Activated B cell treated with CpG ODN at 0.5 μM for 24 hours (primary cell): ENCODE measurements around the gene ZNF492. TPM values are rescaled to one million over a fixed set of nuclear protein-coding genes. Genes with fewer than 3 reads are reported as not detected.
"Not testable (repeated sequence)": the region's sequence is repeated elsewhere in the genome, so short reads cannot be mapped to it uniquely, and the experiment has no call there.

Experiments
- ATAC-seq: fragments of 200-7000 bp; cut with Tn5 transposase; one replicate; pipeline ENCODE4 v1.10.0; 2021; ENCODE audit warnings: low read depth, mild to moderate bottlenecking, moderate library complexity
- CTCF ChIA-PET: fragments of 350-600 bp; sonication (Branson Sonifier 250); formaldehyde crosslinking; loops from one replicate; lab custom pipeline; 2021; ENCODE audit warnings: antibody characterized with exemption; lab: Charles Lee
- POLR2A ChIA-PET: fragments of 350-600 bp; sonication (Branson Sonifier 250); formaldehyde crosslinking; loops from one replicate; lab custom pipeline; 2021; ENCODE audit warnings: antibody characterized with exemption; lab: Charles Lee
- DNase-seq: peaks from one replicate; pipeline ENCODE4 v3.0.0; 2022
- H3K27ac Mint-ChIP-seq: one replicate; pipeline ENCODE4 v1.8.0; 2020; ENCODE audit warnings: mixed read lengths
- H3K27me3 Mint-ChIP-seq: one replicate; pipeline ENCODE4 v1.8.0; 2021; ENCODE audit warnings: mixed read lengths
- H3K36me3 Mint-ChIP-seq: one replicate; pipeline ENCODE4 v1.8.0; 2021; ENCODE audit warnings: low read depth, mixed read lengths
- H3K4me1 Mint-ChIP-seq: one replicate; pipeline ENCODE4 v1.8.0; 2021; ENCODE audit warnings: mixed read lengths
- H3K4me3 Mint-ChIP-seq: one replicate; pipeline ENCODE4 v1.8.0; 2020; ENCODE audit warnings: mild to moderate bottlenecking, mixed read lengths
- H3K9me3 Mint-ChIP-seq: one replicate; pipeline ENCODE4 v1.8.0; 2020; ENCODE audit warnings: mixed read lengths
- CTCF ChIP-seq: fragments of 200-600 bp; IDR thresholded peaks from one replicate; pipeline ENCODE4 v1.8.0; 2022; ENCODE audit warnings: antibody characterized with exemption, mild to moderate bottlenecking
- intact Hi-C: fragments of 100-400 bp; cut with micrococcal nuclease; formaldehyde crosslinking; loops from one replicate; pipeline ENCODE4 v1.15.1; 2024
- total RNA-seq: library from RNA; stranded (reverse); gene quantifications from 2 replicates; pipeline ENCODE4 v1.2.3, GENCODE V29; 2022

ZNF492 gene
- total RNA-seq, 1 donor from 2014 or later, result 1.2 TPM

GRCh38 chr19:22610121-22610520 lies 24.0 kb upstream of the ZNF492 start:
- H3K27me3 Mint-ChIP-seq, result no peaks in the 10 kb centered on the region
- TF ChIP-seq CTCF, result no peak
- H3K4me3 Mint-ChIP-seq, result no peak overlapping the region
- POLR2A ChIA-PET, result no interaction called here
- H3K27ac Mint-ChIP-seq, result no peak overlapping the region
- no peaks in the 10 kb centered on the region for H3K4me1 Mint-ChIP-seq
- ATAC-seq (no peak), DNase-seq (no peak)
- H3K36me3 Mint-ChIP-seq, result no peaks in the 10 kb centered on the region
- H3K9me3 Mint-ChIP-seq, result peaks cover 9% of the 10 kb centered on the region
- intact Hi-C loops, result no loop called here
- CTCF ChIA-PET, result no interaction called here

- TF ChIP-seq CTCF, result no peak
- H3K36me3 Mint-ChIP-seq, result no peaks in the 10 kb centered on the region
- no peaks in the 10 kb centered on the region for H3K4me1 Mint-ChIP-seq
- ChIA-PET POLR2A (no interaction called here), CTCF (no interaction called here)
- no peak overlapping the region for H3K27ac Mint-ChIP-seq
- H3K27me3 Mint-ChIP-seq, result no peaks in the 10 kb centered on the region
- H3K4me3 Mint-ChIP-seq, result no peak overlapping the region
- H3K9me3 Mint-ChIP-seq, result peaks cover 9% of the 10 kb centered on the region
- ATAC-seq, result no peak
- intact Hi-C loops, result no loop called here
- no peak for DNase-seq
Observed at GRCh38 chr19:22612316-22612715, 21.8 kb upstream of the ZNF492 start.

GRCh38 chr19:22616659-22617058 lies 17.5 kb upstream of the ZNF492 start:
- no peak overlapping the region for H3K27ac Mint-ChIP-seq
- no peak overlapping the region for H3K4me3 Mint-ChIP-seq
- H3K36me3 Mint-ChIP-seq, result no peaks in the 10 kb centered on the region
- H3K27me3 Mint-ChIP-seq, result peaks cover under 1% of the 10 kb centered on the region
- no peak for ATAC-seq
- no peaks in the 10 kb centered on the region for H3K4me1 Mint-ChIP-seq
- no peak for DNase-seq
- no peak for TF ChIP-seq CTCF
- H3K9me3 Mint-ChIP-seq, result peaks cover 6% of the 10 kb centered on the region
- ChIA-PET POLR2A (no interaction called here), CTCF (no interaction called here)
- intact Hi-C loops, result no loop called here

- H3K36me3 Mint-ChIP-seq, POLR2A ChIA-PET, H3K27ac Mint-ChIP-seq, ATAC-seq, DNase-seq, intact Hi-C loops, H3K4me1 Mint-ChIP-seq, H3K9me3 Mint-ChIP-seq, CTCF ChIA-PET, H3K27me3 Mint-ChIP-seq, H3K4me3 Mint-ChIP-seq: not testable (repeated sequence)
Observed at GRCh38 chr19:22617181-22617580, 16.9 kb upstream of the ZNF492 start.

- H3K9me3 Mint-ChIP-seq, result peaks cover 4% of the 10 kb centered on the region
- ATAC-seq, result no peak
Observed at GRCh38 chr19:22617614-22618320, 16.4 kb upstream of the ZNF492 start.

More at GRCh38 chr19:22617614-22618320, 16.4 kb upstream of the ZNF492 start:
- ChIA-PET POLR2A (no interaction called here), CTCF (no interaction called here)
- peaks cover 3% of the 10 kb centered on the region for H3K27me3 Mint-ChIP-seq
- no peak for DNase-seq
- no peaks in the 10 kb centered on the region for H3K4me1 Mint-ChIP-seq
- H3K36me3 Mint-ChIP-seq, result no peaks in the 10 kb centered on the region
- TF ChIP-seq CTCF, result no peak
- intact Hi-C loops, result no loop called here
- no peak overlapping the region for H3K4me3 Mint-ChIP-seq
- H3K27ac Mint-ChIP-seq, result no peak overlapping the region
